Measurements from ENCODE around the gene DPYSL4.
"Not testable (repeated sequence)": the region's sequence is repeated elsewhere in the genome, so short reads cannot be mapped to it uniquely, and the experiment has no call there.

DPYSL4 gene

DNA sequence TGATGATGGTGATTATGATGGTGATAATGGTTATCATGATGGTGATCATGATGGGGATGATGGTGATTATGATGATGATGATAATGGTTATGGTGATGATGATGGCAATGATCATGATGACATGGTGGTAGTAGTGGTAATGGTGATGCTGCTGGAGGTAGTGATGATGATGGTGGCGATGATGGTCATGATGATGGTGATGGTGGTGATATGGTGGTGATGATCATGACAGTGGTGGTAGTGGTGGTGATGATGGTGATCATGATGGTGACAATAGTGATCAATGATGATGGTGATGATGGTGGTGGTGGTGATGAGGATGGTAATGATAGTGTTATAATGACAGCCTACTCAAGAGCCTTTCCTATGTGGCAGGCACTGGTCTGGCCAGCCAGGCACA is 31.8 kb upstream of the DPYSL4 start:
- Mint-ChIP-seq H3K4me1 (no peaks in the 10 kb centered on the region), H3K4me3 (no peak overlapping the region), H3K9me3 (peaks cover 2% of the 10 kb centered on the region), H3K36me3 (no peaks in the 10 kb centered on the region), H3K27me3 (no peaks in the 10 kb centered on the region), H3K27ac (no peak overlapping the region)
- ATAC-seq (ENCODE audit: low read depth) (no peak), DNase-seq (ENCODE audit: low spot score in 2 of 2) (no peak)

DNA sequence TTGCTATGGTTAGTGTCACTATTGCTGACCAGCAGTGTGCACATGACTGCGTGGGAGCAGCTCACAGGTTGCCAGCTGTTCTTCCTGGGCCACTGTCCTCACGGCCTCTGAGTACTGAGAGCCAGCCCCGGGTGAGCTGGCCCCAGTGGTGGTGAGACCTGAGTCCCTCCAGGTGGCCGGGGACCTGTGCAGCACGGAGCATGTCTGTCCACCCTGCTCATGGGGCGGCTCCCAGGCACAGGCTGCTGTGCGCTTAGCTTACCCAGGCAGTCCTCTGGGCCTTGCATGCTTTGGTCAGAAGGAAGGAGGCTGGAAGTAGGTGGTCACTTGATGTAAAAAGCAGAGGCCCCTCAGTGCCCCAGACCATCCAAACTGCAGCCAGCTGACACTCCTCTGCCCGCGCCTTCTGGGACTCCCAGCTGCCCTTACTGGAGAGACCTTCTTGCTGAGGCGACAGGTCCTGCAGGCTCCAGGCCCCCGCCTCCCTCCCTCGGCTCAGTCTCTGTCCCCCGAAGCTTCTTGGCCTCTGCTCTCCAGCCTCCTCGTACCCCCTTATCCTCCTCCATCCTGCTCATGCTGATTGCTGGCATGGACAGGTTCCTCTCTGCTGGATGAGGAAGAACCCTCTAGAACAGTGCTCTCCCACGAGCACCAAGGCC is 30.9 kb upstream of the DPYSL4 start:
- DNase-seq (ENCODE audit: low spot score in 2 of 2) (no peak), ATAC-seq (ENCODE audit: low read depth) (no peak)
- H3K27ac Mint-ChIP-seq, result no peak overlapping the region
- H3K27me3 Mint-ChIP-seq, result no peaks in the 10 kb centered on the region
- H3K36me3 Mint-ChIP-seq, result no peaks in the 10 kb centered on the region
- H3K9me3 Mint-ChIP-seq, result peaks cover 2% of the 10 kb centered on the region
- H3K4me3 Mint-ChIP-seq, result no peak overlapping the region
- no peaks in the 10 kb centered on the region for H3K4me1 Mint-ChIP-seq

DNA sequence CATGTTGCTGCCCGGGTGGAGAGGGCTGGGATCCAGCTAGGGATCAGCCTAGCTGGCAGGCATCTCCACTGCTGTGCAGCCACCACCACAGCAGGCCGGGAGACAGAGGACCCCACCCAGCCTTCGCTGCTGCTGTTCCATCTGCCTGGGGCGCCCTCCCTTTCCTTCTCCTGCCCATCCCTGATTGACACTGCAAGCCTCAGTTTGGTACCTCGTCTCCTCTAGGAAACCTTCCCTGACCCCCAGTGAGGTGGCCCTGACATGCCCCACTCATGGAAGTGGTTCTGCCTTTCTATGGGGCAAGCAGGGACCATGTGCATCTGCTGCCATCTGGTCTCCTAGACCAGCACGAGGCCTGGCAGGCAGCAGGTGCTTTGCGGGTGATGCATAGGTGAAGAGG is 30.4 kb upstream of the DPYSL4 start:
- H3K27ac Mint-ChIP-seq, result no peak overlapping the region
- H3K4me1 Mint-ChIP-seq, result no peaks in the 10 kb centered on the region

DNA sequence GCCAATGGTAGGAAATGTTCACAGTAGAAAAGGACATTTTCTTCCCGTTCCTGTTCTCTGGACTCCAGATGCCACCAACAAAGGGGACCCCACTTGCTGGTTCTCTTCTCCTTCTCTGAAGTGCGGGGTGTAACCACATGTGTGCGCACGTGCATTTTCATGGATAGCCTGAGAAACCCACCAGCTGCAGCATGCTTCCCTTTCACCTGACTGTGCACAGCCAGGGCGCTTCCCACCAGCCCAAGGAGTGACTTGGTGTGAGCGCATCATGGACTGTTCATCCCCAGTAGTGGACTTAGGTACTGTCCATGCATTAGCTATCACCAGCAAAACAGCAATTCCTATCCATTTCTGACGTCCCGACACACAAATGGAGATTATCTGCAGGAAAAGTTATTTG is 29.6 kb upstream of the DPYSL4 start:
- H3K4me1 Mint-ChIP-seq, result peaks cover 4% of the 10 kb centered on the region
- H3K27me3 Mint-ChIP-seq, result no peaks in the 10 kb centered on the region
- DNase-seq (ENCODE audit: low spot score in 2 of 2), result no peak
- no peak for ATAC-seq (ENCODE audit: low read depth)
- H3K27ac Mint-ChIP-seq, result no peak overlapping the region
- H3K36me3 Mint-ChIP-seq, result no peaks in the 10 kb centered on the region
- H3K4me3 Mint-ChIP-seq, result no peak overlapping the region
- peaks cover 2% of the 10 kb centered on the region for H3K9me3 Mint-ChIP-seq

More for the DNA sequence above, 30.4 kb upstream of the DPYSL4 start:
- no peak overlapping the region for H3K4me3 Mint-ChIP-seq
- H3K27me3 Mint-ChIP-seq, result no peaks in the 10 kb centered on the region
- DNase-seq (ENCODE audit: low spot score in 2 of 2), result no peak
- peaks cover 2% of the 10 kb centered on the region for H3K9me3 Mint-ChIP-seq
- ATAC-seq (ENCODE audit: low read depth), result no peak
- H3K36me3 Mint-ChIP-seq, result no peaks in the 10 kb centered on the region

DNA sequence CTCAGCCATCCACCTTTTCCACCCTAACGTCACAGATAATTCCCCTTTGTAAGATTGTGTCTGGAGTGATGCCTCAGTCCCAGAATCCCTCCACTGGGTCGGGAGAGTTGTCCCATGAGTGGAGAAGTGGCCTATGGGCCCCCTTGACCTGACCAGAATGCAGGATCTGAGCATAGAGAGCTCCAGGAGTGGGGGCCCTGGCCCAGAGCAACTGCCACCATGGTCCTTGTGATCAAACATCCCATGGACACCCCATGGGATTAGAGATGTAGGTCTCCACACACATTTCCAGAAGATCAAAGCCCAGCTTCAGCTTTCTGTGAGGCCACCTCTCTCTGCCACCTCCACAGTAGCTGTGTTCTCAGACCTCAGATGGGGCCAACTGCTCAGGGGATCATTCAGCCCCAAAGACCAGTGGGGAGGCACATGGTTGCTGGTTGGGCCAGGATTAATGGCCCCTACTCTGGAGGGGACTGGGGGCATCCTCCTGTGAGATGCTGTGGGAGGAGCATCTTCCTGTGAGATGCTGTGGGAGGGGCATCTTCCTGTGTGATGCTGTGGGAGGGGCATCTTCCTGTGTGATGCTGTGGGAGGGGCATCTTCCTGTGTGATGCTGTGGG is 28.5 kb upstream of the DPYSL4 start:
- no peaks in the 10 kb centered on the region for H3K27me3 Mint-ChIP-seq
- peaks cover 8% of the 10 kb centered on the region for H3K4me1 Mint-ChIP-seq
- H3K36me3 Mint-ChIP-seq, result no peaks in the 10 kb centered on the region
- H3K27ac Mint-ChIP-seq, result no peak overlapping the region
- no peak overlapping the region for H3K4me3 Mint-ChIP-seq
- peaks cover 2% of the 10 kb centered on the region for H3K9me3 Mint-ChIP-seq
- ATAC-seq (ENCODE audit: low read depth), result peak; percentile 42
- no peak for DNase-seq (ENCODE audit: low spot score in 2 of 2)

DNA sequence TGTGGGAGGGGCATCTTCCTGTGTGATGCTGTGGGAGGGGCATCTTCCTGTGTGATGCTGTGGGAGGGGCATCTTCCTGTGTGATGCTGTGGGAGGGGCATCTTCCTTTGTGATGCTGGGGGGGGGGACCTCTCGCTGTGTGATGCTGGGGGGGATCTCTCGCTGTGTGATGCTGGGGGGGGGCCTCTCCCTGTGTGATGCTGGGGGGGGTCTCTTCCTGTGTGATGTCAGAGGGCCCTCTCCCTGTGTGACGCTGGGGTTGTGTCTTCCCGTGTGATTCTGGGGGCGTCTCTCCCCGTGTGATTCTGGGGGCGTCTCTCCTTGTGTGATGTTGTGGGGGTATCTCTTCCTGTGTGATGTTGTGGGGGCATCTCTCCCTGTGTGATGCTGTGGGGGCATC is 27.9 kb upstream of the DPYSL4 start:
- no peak overlapping the region for H3K27ac Mint-ChIP-seq
- H3K36me3 Mint-ChIP-seq, result no peaks in the 10 kb centered on the region
- ATAC-seq (ENCODE audit: low read depth), result no peak
- DNase-seq (ENCODE audit: low spot score in 2 of 2), result no peak
- peaks cover 8% of the 10 kb centered on the region for H3K4me1 Mint-ChIP-seq
- no peak overlapping the region for H3K4me3 Mint-ChIP-seq
- peaks cover 2% of the 10 kb centered on the region for H3K9me3 Mint-ChIP-seq
- peaks cover 2% of the 10 kb centered on the region for H3K27me3 Mint-ChIP-seq

DNA sequence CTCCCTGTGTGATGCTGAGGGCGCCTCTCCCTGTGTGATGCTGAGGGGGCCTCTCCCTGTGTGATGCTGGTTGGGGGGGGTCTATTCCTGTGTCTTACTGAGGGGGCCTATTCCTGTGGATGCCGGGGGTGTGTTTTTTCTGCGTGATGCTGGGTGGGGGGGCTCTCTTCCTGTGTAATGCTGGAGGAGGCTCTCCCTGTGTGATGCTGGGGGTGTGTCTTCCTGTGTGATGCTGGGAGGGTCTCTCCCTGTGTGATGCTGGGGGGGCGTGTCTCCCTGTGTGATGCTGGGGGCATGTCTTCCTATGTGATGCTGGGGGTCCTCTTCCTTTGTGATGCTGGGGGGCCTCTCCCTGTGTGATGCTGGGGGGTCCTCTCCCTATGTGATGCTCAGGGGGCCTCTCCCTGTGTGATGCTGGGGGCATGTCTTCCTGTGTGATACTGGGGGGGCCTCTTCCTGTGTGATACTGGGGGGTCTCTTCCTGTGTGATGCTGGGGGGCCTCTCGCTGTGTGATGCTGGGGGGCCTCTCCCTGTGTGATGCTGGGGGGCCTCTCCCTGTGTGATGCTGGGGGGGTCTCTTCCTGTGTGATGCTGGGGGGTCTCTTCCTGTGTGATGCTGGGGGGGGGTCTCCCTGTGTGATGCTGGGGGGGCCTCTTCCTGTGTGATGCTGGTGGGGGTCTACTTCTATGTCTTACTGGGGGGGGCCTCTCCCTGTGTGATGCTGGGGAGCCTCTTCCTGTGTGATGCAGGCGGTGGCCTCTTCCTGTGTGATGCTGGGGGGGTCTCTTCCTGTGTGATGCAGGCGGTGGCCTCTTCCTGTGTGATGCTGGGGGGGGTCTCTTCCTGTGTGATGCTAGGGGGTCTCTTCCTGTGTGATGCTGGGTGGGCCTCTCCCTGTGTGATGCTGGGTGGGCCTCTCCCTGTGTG is 27.2 kb upstream of the DPYSL4 start:
- H3K9me3 Mint-ChIP-seq; ATAC-seq (ENCODE audit: low read depth); H3K27me3 Mint-ChIP-seq; H3K36me3 Mint-ChIP-seq; H3K4me3 Mint-ChIP-seq; DNase-seq (ENCODE audit: low spot score in 2 of 2): not testable (repeated sequence)
- peak overlapping the region; percentile 35 for H3K27ac Mint-ChIP-seq
- H3K4me1 Mint-ChIP-seq, result peaks cover 11% of the 10 kb centered on the region

DNA sequence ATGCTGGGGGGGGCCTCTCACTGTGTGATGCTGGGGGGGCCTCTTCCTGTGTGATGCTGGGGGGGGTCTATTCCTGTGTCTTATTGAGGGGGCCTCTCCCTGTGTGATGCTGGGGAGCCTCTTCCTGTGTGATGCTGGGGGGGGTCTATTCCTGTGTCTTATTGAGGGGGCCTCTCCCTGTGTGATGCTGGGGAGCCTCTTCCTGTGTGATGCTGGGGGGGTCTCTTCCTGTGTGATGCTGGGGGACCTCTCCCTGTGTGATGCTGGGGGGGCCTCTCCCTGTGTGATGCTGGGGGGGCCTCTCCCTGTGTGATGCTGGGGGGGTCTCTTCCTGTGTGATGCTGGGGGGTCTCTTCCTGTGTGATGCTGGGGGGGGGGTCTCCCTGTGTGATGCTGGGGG is 26.5 kb upstream of the DPYSL4 start:
- not testable (repeated sequence) for H3K27me3 Mint-ChIP-seq; H3K27ac Mint-ChIP-seq; H3K36me3 Mint-ChIP-seq; DNase-seq (ENCODE audit: low spot score in 2 of 2); ATAC-seq (ENCODE audit: low read depth); H3K4me3 Mint-ChIP-seq; H3K9me3 Mint-ChIP-seq
- peaks cover 11% of the 10 kb centered on the region for H3K4me1 Mint-ChIP-seq

DNA sequence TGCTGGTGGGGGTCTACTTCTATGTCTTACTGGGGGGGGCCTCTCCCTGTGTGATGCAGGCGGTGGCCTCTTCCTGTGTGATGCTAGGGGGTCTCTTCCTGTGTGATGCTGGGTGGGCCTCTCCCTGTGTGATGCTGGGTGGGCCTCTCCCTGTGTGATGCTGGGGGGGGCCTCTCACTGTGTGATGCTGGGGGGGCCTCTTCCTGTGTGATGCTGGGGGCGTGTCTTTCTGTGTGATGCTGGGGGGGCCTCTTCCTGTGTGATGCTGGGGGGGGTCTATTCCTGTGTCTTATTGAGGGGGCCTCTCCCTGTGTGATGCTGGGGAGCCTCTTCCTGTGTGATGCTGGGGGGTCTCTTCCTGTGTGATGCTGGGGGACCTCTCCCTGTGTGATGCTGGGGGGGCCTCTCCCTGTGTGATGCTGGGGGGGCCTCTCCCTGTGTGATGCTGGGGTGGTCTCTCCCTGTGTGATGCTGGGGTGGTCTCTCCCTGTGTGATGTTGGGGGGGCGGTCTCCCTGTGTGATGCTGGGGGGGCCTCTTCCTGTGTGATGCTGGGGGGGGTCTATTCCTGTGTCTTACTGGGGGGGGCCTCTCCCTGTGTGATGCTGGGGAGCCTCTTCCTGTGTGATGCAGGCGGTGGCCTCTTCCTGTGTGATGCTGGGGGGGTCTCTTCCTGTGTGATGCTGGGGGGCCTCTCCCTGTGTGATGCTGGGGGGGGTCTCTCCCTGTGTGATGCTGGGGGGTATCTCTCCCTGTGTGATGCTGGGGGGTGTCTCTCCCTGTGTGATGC is 25.7 kb upstream of the DPYSL4 start:
- peaks cover 11% of the 10 kb centered on the region for H3K4me1 Mint-ChIP-seq

DNA sequence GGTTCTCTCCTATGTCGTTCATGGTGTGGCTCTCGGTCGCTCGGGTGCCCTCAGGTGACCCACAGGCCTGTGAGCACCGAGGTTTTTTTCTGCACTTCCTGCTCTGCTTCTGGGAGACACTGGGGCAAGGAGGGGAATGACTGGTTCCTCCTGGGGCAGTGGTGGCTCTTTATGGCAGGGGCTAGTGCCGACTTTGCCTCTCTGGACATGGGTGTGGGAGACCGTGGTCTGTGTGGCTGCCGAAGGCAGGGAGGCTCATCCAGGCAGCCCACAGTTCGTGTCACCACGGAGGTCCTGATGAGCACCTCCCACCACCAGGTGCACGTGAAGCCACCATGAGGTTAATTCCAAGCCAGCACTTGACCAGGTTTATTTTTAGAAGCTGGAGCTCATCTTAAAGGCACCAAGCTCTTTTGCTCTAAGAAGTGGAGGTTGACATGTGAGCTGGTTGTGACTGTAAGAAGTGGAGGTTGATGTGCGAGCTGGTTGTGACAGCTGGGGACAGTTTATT is 24.7 kb upstream of the DPYSL4 start:
- Mint-ChIP-seq H3K27ac (peak overlapping the region; percentile 42), H3K4me3 (peak overlapping the region; percentile 67)
- no peak for DNase-seq (ENCODE audit: low spot score in 2 of 2)

More for the DNA sequence above, 25.7 kb upstream of the DPYSL4 start:
- not testable (repeated sequence) for DNase-seq (ENCODE audit: low spot score in 2 of 2); H3K27me3 Mint-ChIP-seq; ATAC-seq (ENCODE audit: low read depth); H3K36me3 Mint-ChIP-seq; H3K27ac Mint-ChIP-seq; H3K9me3 Mint-ChIP-seq; H3K4me3 Mint-ChIP-seq

DNA sequence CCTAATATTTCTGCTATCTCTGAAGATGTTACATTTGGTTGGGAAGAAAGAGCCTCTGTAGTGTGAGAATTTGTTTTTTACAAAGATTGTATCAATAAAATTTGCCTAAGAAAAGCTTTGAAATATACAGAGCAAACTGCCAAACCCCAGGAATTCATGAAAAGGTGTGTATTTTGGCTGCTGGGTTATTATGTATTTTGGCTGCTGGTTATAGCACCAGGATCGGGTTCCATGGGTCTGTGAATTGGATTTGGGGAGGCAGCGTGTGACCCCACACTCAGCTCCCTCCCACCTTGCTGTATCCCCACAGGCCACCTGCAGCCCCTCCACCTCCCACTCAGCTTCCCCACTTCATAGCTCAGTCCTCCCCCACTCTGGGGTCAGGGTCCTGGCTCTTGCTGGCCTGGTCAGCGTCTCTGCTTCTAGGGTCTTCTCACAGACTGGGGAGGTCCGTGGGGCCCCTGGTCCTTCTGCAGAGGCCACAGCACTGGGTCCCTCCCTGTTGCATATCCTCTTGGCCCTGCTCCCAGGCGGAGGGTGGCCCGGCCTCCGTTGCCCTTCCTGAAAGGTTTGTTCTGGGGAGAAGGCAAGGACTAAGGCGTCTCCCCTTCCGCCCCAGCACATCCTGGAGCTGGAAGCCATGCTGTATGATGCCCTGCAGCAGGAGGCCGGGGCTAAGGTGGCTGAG is 24.0 kb upstream of the DPYSL4 start:
- Mint-ChIP-seq H3K9me3 (peaks cover 2% of the 10 kb centered on the region), H3K27me3 (peaks cover 5% of the 10 kb centered on the region), H3K27ac (peak overlapping the region; percentile 42), H3K4me3 (no peak overlapping the region), H3K4me1 (peaks cover 14% of the 10 kb centered on the region), H3K36me3 (no peaks in the 10 kb centered on the region)
- no peak for ATAC-seq (ENCODE audit: low read depth)
- no peak for DNase-seq (ENCODE audit: low spot score in 2 of 2)

More for the DNA sequence above, 24.7 kb upstream of the DPYSL4 start:
- Mint-ChIP-seq H3K4me1 (peaks cover 14% of the 10 kb centered on the region), H3K27me3 (peaks cover 5% of the 10 kb centered on the region), H3K9me3 (peaks cover 2% of the 10 kb centered on the region), H3K36me3 (no peaks in the 10 kb centered on the region)
- ATAC-seq (ENCODE audit: low read depth), result peak; percentile 53

DNA sequence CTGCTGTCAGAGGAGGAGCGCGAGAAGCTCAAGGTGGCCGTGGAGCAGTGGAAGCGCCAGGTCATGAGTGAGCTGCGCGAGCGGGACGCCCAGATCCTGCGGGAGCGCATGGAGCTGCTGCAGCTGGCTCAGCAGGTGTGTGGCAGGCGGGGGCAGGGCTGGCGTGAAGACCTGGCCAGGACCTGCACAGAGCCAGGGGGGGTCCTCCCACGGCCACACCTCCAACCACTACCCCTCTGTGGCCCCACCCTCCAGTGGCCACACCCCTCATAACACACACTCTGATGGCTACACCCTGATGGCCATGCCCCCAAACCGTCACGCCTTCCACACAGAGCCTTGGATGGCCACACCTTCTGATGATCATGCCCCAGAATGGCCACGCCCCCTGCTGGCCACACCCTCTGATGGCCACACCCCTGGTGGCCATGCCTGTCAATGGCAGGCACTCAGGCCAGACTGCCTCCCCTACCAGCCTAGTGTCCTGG is 23.4 kb upstream of the DPYSL4 start:
- Mint-ChIP-seq H3K27me3 (peaks cover 5% of the 10 kb centered on the region), H3K36me3 (no peaks in the 10 kb centered on the region), H3K9me3 (peaks cover 2% of the 10 kb centered on the region), H3K4me3 (no peak overlapping the region), H3K27ac (no peak overlapping the region), H3K4me1 (peaks cover 14% of the 10 kb centered on the region)
- no peak for DNase-seq (ENCODE audit: low spot score in 2 of 2)
- ATAC-seq (ENCODE audit: low read depth), result peak; percentile 56

Data from memory B cell (primary cell).